H1 (cell line): ENCODE results near the gene AFG1L. TPM values are rescaled to one million over a fixed set of nuclear protein-coding genes. Genes with fewer than 3 reads are reported as not detected.

Experiments used
- CTCF ChIA-PET: fragments of 300-600 bp; sonication (Branson Sonifier 250); formaldehyde crosslinking; loops from one replicate; lab custom pipeline; 2021; ENCODE audit not compliant: partially characterized antibody; lab: Charles Lee
- POLR2A ChIA-PET: fragments of 300-600 bp; sonication (Branson Sonifier 250); formaldehyde crosslinking; loops from one replicate; lab custom pipeline; 2021; ENCODE audit warnings: inconsistent platforms; ENCODE audit not compliant: partially characterized antibody; lab: Charles Lee
- DNase-seq, 2 experiments: peaks; one replicate each; pipeline versions ENCODE4 v3.0.0 to v3.0.0-alpha.2; 2010 to 2022; ENCODE audit warnings: low spot score in 2 of 2, low read depth in 1 of 2, mixed read lengths in 1 of 2
- FAIRE-seq: peaks from 2 replicates; lab custom pipeline; 2011; peaks lifted over from hg19 to GRCh38; lab: Jason Lieb, UNC
- H2AFZ ChIP-seq: 2 replicates; pipeline ENCODE4 v1.8.1; 2012; ENCODE audit warnings: low read length, inconsistent platforms
- H2AK5ac ChIP-seq: 2 replicates; pipeline ENCODE4 v1.6.1; 2013; ENCODE audit warnings: low read depth, low read length
- H2BK120ac ChIP-seq: replicated peaks from 2 replicates; pipeline ENCODE3; 2013; ENCODE audit warnings: low read depth, low read length, inconsistent platforms
- H2BK12ac ChIP-seq: 2 replicates; pipeline ENCODE4 v1.6.1; 2013; ENCODE audit warnings: low read depth, low read length
- H2BK15ac ChIP-seq: 2 replicates; pipeline ENCODE4 v1.6.1; 2013; ENCODE audit warnings: low read length
- H2BK20ac ChIP-seq: 2 replicates; pipeline ENCODE4 v1.6.1; 2013; ENCODE audit warnings: low read length
- H2BK5ac ChIP-seq: 2 replicates; pipeline ENCODE4 v1.6.1; 2013; ENCODE audit warnings: low read depth, low read length
- H3K14ac ChIP-seq: 2 replicates; pipeline ENCODE4 v1.6.1; 2013; ENCODE audit warnings: inconsistent platforms; ENCODE audit not compliant: insufficient read length
- H3K18ac ChIP-seq: 2 replicates; pipeline ENCODE4 v1.6.1; 2013; ENCODE audit warnings: low read length; ENCODE audit errors: extremely low read depth
- H3K23ac ChIP-seq: 2 replicates; pipeline ENCODE4 v1.6.1; 2013; ENCODE audit warnings: inconsistent platforms; ENCODE audit not compliant: insufficient read length
- H3K23me2 ChIP-seq: 2 replicates; pipeline ENCODE4 v1.6.1; 2013; ENCODE audit warnings: low read depth, low read length
- H3K27ac ChIP-seq: 2 replicates; pipeline ENCODE4 v1.6.1; 2011; ENCODE audit warnings: low read depth, low read length, inconsistent platforms
- H3K27me3 ChIP-seq, 4 experiments: replicated peaks in 1 of 4; 1 replicate in 1 of 4; 2 replicates in 3 of 4; pipeline versions ENCODE4 v1.6.1 to v1.8.1; 2011 to 2013; ENCODE audit warnings: low read length in 3 of 4, mild to moderate bottlenecking in 3 of 4, inconsistent platforms in 2 of 4, mixed read lengths in 2 of 4, moderate library complexity in 1 of 4; ENCODE audit not compliant: control insufficient read depth in 3 of 4, insufficient read depth in 3 of 4; ENCODE audit errors: extremely low read depth in 1 of 4
- H3K36me3 ChIP-seq, 4 experiments: 2 replicates each; pipeline versions ENCODE4 v1.6.1 to v1.8.1; 2011 to 2013; ENCODE audit warnings: mild to moderate bottlenecking in 4 of 4, low read length in 3 of 4, moderate library complexity in 2 of 4, control low read depth in 1 of 4, inconsistent platforms in 1 of 4; ENCODE audit not compliant: insufficient read depth in 4 of 4, control insufficient read depth in 2 of 4
- H3K4ac ChIP-seq: replicated peaks from 2 replicates; pipeline ENCODE3; 2013; ENCODE audit warnings: low read length, low read depth, mixed read lengths, inconsistent platforms; ENCODE audit not compliant: insufficient read length
- H3K4me1 ChIP-seq, 4 experiments: replicated peaks in 1 of 4; 1 replicate in 1 of 4; 2 replicates in 3 of 4; pipeline versions ENCODE4 v1.6.1 to v1.8.1; 2011 to 2013; ENCODE audit warnings: low read length in 3 of 4, inconsistent platforms in 2 of 4, mixed read lengths in 1 of 4; ENCODE audit not compliant: insufficient read depth in 4 of 4, control insufficient read depth in 3 of 4
- H3K4me2 ChIP-seq, 2 experiments: 2 replicates each; pipeline versions ENCODE4 v1.6.1 to v1.8.1; 2011 to 2013; ENCODE audit warnings: low read depth in 2 of 2, low read length in 2 of 2, control low read depth in 1 of 2, inconsistent platforms in 1 of 2, mild to moderate bottlenecking in 1 of 2; ENCODE audit not compliant: insufficient read depth in 1 of 2
- H3K4me3 ChIP-seq, 4 experiments: fragments of 200-600, 300-600 bp in 1 of 4; sonication (generic), shearing (Covaris generic), sonication (Bioruptor Twin) in 1 of 4; 2 replicates each; pipeline versions ENCODE4 v1.5.1 to v1.8.1; 2011 to 2016; ENCODE audit warnings: low read length in 4 of 4, low read depth in 3 of 4, control low read depth in 2 of 4, inconsistent platforms in 2 of 4, mild to moderate bottlenecking in 2 of 4, mixed read lengths in 1 of 4, moderate library complexity in 1 of 4; ENCODE audit not compliant: insufficient read depth in 2 of 4; ENCODE audit errors: extremely low read depth in 1 of 4
- H3K56ac ChIP-seq: replicated peaks from 2 replicates; pipeline ENCODE3; 2013; ENCODE audit warnings: low read depth, mild to moderate bottlenecking, mixed read lengths, low read length, inconsistent platforms; ENCODE audit not compliant: insufficient read length
- H3K79me1 ChIP-seq: 2 replicates; pipeline ENCODE4 v1.6.1; 2013; ENCODE audit warnings: low read depth, low read length, control low read depth
- H3K79me2 ChIP-seq, 2 experiments: 2 replicates each; pipeline versions ENCODE4 v1.6.1 to v1.8.1; 2012 to 2013; ENCODE audit warnings: low read length in 2 of 2, mild to moderate bottlenecking in 2 of 2, inconsistent platforms in 1 of 2; ENCODE audit not compliant: insufficient read depth in 2 of 2, control insufficient read depth in 1 of 2
- H3K9ac ChIP-seq, 4 experiments: replicated peaks in 1 of 4; 1 replicate in 1 of 4; 2 replicates in 3 of 4; pipeline versions ENCODE4 v1.6.1 to v1.8.1; 2011 to 2013; ENCODE audit warnings: low read depth in 3 of 4, low read length in 3 of 4, control low read depth in 2 of 4, mild to moderate bottlenecking in 2 of 4, moderate library complexity in 2 of 4, inconsistent platforms in 1 of 4; ENCODE audit errors: extremely low read depth in 1 of 4
- H3K9me3 ChIP-seq, 2 experiments: 2 replicates each; pipeline versions ENCODE4 v1.6.1 to v1.8.1; 2012 to 2013; ENCODE audit warnings: mild to moderate bottlenecking in 2 of 2, moderate library complexity in 2 of 2, control low read depth in 1 of 2, inconsistent platforms in 1 of 2, low read depth in 1 of 2, low read length in 1 of 2, mixed read lengths in 1 of 2; ENCODE audit not compliant: insufficient read depth in 2 of 2
- H4K20me1 ChIP-seq, 2 experiments: replicated peaks in 1 of 2; 2 replicates each; pipeline versions ENCODE3 to v1.8.1; 2011 to 2013; ENCODE audit warnings: inconsistent platforms in 2 of 2, low read length in 2 of 2, mild to moderate bottlenecking in 1 of 2; ENCODE audit not compliant: insufficient read depth in 2 of 2, control insufficient read depth in 1 of 2
- H4K5ac ChIP-seq: 2 replicates; pipeline ENCODE4 v1.6.1; 2013; ENCODE audit warnings: low read length, low read depth, mixed read lengths, inconsistent platforms; ENCODE audit not compliant: insufficient read length
- H4K8ac ChIP-seq: 2 replicates; pipeline ENCODE4 v1.8.0; 2013; ENCODE audit warnings: mild to moderate bottlenecking, moderate library complexity, low read length, inconsistent platforms; ENCODE audit not compliant: insufficient read depth; ENCODE audit errors: extremely low read depth
- H4K91ac ChIP-seq: replicated peaks from 2 replicates; pipeline ENCODE3; 2013; ENCODE audit warnings: low read length, mixed read lengths, inconsistent platforms; ENCODE audit not compliant: insufficient read length
- POLR2AphosphoS5 ChIP-seq: IDR thresholded peaks from 2 replicates; pipeline ENCODE4 v1.6.1; 2011; ENCODE audit warnings: low read depth, low read length
- RBBP5 ChIP-seq: IDR thresholded peaks from 2 replicates; pipeline ENCODE4 v1.7.1; 2012; ENCODE audit warnings: low read depth, mild to moderate bottlenecking, inconsistent platforms, low read length, moderate library complexity, borderline replicate concordance
- WGBS, 2 experiments: shearing (Covaris generic) in 1 of 2; methylation state at CpG; one replicate each; pipeline versions ENCODE4 v1.1.6 to v1.1.7; 2013 to 2015; ENCODE audit warnings: low lambda C conversion rate in 2 of 2, mixed read lengths in 2 of 2, inconsistent platforms in 1 of 2, low coverage in 1 of 2, missing lambda C conversion rate in 1 of 2; ENCODE audit not compliant: insufficient replicate concordance in 2 of 2, insufficient coverage in 1 of 2, insufficient read length in 1 of 2; ENCODE audit errors: extremely low coverage in 1 of 2, missing lambda C conversion rate in 1 of 2; 5-methylcytosine and 5-hydroxymethylcytosine counted together
- polyA plus RNA-seq, 7 experiments: library from polyadenylated mRNA; depleted of rRNA in 3 of 7; stranded (reverse) in 5 of 7; unstranded in 2 of 7; fragments of >200 nt in 5 of 7; fragments of 200-250 nt in 2 of 7; gene quantifications; 1 replicate in 5 of 7; 2 replicates in 1 of 7; 4 replicates in 1 of 7; pipeline versions ENCODE4 v1.2.1 to v1.2.3, GENCODE V29; 2011 to 2013; ENCODE audit warnings: missing spikeins in 2 of 7, mixed read lengths in 2 of 7
- total RNA-seq: library from RNA; stranded (reverse); fragmentation: NEBNext Ultra II Directional; extraction: Animal tissue kit (Norgen Biotek cat#: 25700); gene quantifications from 2 replicates; pipeline ENCODE4 v1.2.1, GENCODE V29; 2021

The AFG1L gene
- total and polyA plus RNA-seq, 2 of the 8 experiments (the other 6 are each of a cell fraction or from before 2014, with no cell fraction given) = 0.98 to 5.7 TPM

DNA sequence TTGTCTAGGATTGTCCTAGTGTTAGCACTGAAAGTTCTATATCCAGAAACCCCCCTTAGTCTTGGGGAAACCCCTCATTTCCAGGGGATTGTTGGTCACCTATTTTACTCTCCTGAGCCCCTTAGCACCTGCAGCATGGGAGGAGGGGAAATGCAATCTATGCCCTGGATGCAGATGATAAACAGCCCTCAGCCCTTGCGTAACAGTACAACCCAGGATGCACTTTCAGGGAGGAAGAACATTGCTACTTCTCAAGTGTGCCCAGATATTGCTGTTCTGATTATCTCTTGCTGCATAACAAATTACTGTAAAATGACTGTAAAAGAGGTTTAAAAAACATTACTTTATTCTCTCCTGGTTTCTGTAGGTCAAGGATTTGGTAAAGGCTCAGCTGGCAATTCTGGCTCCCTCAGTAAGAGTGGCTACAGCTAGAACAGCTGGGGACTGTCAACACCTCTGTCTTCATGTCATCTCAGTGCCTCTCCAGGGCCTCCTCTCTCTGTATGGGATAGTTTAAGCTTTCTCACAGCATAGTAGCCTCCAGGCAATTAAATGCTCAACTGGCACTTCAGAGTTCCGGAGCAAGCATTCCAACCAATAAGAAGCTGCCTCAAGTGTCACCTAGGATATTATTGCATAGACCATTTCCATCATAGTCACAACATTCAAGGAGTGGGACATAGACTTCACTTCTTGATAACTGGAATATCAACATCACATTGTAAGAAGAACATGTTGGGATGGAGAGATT, 148.1 kb downstream of the AFG1L start:
- CTCF ChIA-PET = interaction anchor here (0.8 kb wide), 1 partner anchor 49 kb away, joined by 3 read pairs; no protein-coding TSS in a partner anchor
- 96% methylated on average over 2 of the region's 2 CpGs; no CpG with 5 or more reads in 1 of the 2 experiments for WGBS, 2 experiments

More for the DNA sequence above, 148.1 kb downstream of the AFG1L start:
- POLR2A ChIA-PET = no interaction called here
- no peak overlapping the region for H2BK120ac ChIP-seq
- H3K4me1 ChIP-seq = no peaks in the 10 kb centered on the region
- FAIRE-seq (no peak), DNase-seq (no peak)
- no peak overlapping the region for H2BK12ac ChIP-seq
- no peak overlapping the region for H2AFZ ChIP-seq
- no peaks in the 10 kb centered on the region for H3K23me2 ChIP-seq
- H3K9me3 ChIP-seq = no peaks in the 10 kb centered on the region
- H3K56ac ChIP-seq = no peak overlapping the region
- no peak overlapping the region for H2AK5ac ChIP-seq
- no peaks in the 10 kb centered on the region for H3K36me3 ChIP-seq
- no peaks in the 10 kb centered on the region for H4K20me1 ChIP-seq
- H4K8ac ChIP-seq = no peak overlapping the region
- H3K23ac ChIP-seq = no peak overlapping the region
- no peak for TF ChIP-seq RBBP5
- TF ChIP-seq POLR2AphosphoS5 = no peak
- no peaks in the 10 kb centered on the region for H3K27me3 ChIP-seq
- no peak overlapping the region for H4K5ac ChIP-seq
- no peak overlapping the region for H3K4me2 ChIP-seq
- no peak overlapping the region for H3K27ac ChIP-seq
- H3K79me2 ChIP-seq = no peaks in the 10 kb centered on the region
- no peak overlapping the region for H2BK15ac ChIP-seq
- H3K4me3 ChIP-seq = no peak overlapping the region
- no peak overlapping the region for H3K9ac ChIP-seq
- no peak overlapping the region for H2BK5ac ChIP-seq
- no peak overlapping the region for H2BK20ac ChIP-seq
- H4K91ac ChIP-seq = no peak overlapping the region
- no peak overlapping the region for H3K14ac ChIP-seq
- no peak overlapping the region for H3K18ac ChIP-seq
- H3K79me1 ChIP-seq = no peaks in the 10 kb centered on the region
- no peak overlapping the region for H3K4ac ChIP-seq
